Activated CD8-positive, alpha-beta memory T cell treated with anti-CD3 and anti-CD28 coated beads for 48 hours (primary cell): ENCODE results near the gene RNF217.
"Not testable (repeated sequence)": the region's sequence is repeated elsewhere in the genome, so short reads cannot be mapped to it uniquely, and the experiment has no call there.

Experiments
- DNase-seq, 3 experiments: peaks; one replicate each; pipeline ENCODE4 v3.0.0-alpha.2; 2020; ENCODE audit warnings: low read depth in 2 of 3, low spot score in 2 of 3

The RNF217 gene

GRCh38 chr6:125013938-125014660, 51.9 kb downstream of the RNF217 start:
- no peak for DNase-seq

DNA sequence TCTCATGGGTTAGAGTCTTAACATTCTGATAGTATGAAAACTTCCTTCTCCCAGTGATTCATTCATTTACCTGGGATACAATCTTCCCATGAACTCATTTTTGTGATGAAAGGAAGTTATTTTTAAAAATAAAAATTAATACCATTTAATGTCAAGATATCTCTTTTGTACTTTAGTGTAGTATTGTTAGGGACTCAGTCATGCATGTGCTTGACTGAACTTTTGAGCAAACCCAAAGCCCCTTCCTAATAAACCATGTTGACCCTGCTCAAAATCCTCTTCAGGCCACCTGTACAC, 52.4 kb downstream of the RNF217 start:
- DNase-seq: no peak

DNA sequence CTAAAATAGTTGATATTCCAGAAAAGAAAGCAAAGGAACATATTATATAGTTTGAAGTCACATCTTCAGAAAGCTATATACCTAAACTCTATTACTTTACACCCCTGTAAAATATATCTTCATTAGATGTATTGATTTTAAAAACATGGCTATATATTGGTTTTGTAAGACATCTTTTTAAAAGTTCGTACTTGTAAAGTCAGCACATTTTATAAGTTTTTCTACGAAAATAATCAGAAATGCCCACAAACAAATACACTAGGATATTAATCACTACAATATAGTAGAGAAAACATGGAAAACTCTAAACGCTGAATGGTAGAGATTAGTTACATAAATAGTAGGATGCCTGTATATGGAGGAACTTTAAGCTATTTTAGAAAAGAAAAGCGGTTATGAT, 52.9 kb downstream of the RNF217 start:
- DNase-seq: no peak

GRCh38 chr6:125018136-125018535, 55.9 kb downstream of the RNF217 start:
- DNase-seq: no peak

- DNase-seq: no peak
These were observed 57.0 kb downstream of the RNF217 start for GRCh38 chr6:125019281-125019680.

GRCh38 chr6:125019918-125020317, 57.7 kb downstream of the RNF217 start:
- no peak for DNase-seq

- no peak for DNase-seq
These were observed 58.1 kb downstream of the RNF217 start for GRCh38 chr6:125020385-125020784.

- no peak for DNase-seq
These were observed 60.3 kb downstream of the RNF217 start for GRCh38 chr6:125022391-125022989.

GRCh38 chr6:125025164-125025854, 63.1 kb downstream of the RNF217 start:
- no peak for DNase-seq

DNA sequence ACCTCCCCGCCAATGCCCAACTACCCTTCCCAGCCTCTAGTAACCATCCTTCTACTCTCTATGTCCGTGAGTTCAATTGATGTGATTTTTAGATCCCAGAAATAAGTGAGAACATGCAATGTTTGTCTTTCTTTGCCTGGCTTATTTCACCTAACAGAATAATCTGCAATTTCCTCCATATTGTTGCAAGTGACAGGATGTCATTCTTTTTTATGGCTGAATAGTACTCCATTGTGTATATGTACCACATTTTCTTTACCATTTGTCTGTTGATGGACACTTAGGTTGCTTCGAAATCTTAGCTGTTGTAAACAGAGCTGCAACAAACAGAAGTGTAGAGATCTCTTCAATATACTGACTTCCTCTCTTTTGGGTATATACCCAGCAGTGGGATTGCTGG, 65.0 kb downstream of the RNF217 start:
- no peak for DNase-seq

GRCh38 chr6:125030969-125031368, 68.7 kb downstream of the RNF217 start:
- DNase-seq: no peak

DNA sequence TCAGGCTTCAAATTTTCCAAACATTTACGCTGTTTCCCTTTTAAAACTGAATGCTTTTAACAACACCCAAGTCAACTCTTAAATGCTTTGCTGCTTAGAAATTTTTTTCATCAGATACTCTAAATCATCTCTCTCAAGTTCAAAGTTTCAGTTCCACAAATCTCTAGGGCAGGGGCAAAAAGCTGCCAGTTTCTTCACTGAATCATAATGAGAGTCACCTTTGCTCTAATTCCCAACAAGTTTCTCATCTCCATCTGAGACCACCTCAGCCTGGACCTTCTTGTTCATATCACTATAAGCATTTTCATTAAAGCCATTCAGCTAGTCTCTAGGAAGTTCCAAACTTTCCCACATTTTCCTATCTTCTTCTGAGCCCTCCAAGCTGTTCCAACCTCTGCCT, 69.1 kb downstream of the RNF217 start:
- DNase-seq: no peak

- not testable (repeated sequence) for DNase-seq
These were observed 72.7 kb downstream of the RNF217 start for GRCh38 chr6:125034929-125035328.

DNA sequence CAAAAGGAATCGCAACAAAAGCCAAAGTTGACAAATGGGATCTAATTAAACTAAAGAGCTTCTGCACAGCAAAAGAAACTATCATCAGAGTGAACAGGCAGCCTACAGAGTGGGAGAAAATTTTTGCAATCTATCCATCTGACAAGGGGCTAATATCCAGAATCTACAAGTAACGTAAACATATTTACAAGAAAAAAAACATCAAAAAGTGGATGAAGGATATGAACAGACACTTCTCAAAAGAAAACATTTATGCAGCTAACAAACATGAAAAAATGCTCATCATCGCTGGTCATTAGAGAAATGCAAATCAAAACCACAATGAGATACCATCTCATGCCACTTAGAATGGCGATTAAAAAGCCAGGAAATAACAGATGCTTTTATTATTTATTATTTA, 74.2 kb downstream of the RNF217 start:
- not testable (repeated sequence) for DNase-seq

DNA sequence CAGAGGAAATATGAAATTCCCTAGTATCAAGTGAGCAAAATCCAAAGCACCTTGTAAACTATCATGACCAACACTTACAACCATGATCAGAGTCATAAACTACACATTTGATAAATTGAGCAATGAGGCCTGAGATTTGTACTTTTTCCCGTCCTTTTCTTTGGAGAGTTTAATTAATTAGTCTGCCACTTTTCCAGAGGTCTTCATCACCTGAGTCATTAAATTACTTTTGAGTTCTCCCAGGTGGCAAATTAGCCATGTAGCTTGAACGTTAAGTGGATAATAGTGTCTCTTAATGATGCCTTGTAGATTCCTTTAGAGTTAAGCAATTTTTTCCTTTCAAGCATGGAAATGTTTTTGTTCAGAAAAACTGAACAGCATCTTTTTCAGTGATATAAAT, 75.6 kb downstream of the RNF217 start:
- no peak for DNase-seq

DNA sequence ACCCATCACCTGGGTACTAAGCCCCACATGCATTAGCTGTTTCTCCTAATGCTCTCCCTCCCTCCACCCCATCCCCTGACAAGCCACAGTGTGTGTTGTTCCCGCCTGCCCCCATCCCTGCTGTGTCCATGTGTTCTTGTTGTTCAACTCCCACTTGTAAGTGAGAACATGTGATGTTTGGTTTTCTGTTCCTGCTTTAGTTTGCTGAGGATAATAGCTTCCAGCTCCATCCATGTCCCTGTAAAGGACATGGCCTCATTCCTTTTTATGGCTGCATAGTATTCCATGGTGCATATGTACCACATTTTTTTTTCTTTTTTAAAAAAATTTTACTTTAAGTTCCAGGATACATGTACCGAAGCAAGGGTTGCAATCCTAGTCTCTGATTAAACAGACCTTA, 76.7 kb downstream of the RNF217 start:
- no peak for DNase-seq

DNA sequence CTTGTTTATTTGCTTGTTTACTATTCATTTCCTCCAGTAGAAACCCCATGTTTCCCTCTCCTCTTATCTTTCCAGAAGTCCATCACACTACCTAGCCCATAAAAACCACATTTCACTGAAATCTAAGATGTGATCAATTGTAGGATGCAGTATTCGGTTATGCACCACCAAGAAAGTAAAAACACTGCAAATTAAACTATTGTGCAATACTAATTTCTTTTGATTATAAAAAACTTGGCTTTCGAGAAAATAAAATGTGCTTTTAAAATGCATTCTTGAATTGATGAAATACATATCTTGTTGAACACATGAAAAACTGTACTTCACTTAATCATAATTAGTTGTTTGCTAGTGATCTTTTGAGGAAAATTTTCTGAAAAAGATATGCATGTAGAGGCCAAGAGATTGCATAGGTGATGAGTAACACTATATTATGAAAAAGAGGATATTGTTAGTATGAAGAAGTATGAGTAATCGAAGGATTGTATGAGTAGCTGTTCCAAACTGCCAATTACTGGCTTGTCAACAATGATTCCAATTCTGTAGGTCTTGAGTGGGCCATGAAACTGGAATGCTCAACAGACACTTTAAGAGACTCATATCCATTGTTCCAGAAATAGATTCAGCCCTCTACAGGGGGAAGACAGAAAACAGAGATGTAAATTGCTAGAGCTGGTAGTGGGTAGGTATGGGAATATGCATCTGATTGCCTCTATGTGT, 79.7 kb downstream of the RNF217 start:
- no peak for DNase-seq

GRCh38 chr6:125044066-125044465, 81.8 kb downstream of the RNF217 start:
- DNase-seq: no peak

DNA sequence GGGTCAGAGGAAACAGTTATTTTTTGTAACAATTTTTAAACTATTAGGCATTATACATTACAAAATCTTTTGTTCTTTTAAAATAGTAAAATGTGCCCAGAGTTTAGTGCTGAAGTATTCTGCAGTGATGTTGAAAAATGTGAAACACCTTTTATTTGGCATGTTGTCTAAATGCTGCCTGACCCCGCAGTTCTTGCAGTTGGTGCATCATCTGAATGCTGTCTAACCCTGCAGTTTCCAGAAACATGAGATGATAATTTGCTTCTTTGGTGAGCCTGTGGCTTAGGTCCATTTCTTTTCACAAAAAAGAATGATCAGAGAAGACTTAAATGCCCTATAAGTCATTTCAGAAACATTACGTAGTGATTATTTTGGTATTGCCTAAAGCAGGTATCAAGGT, 82.4 kb downstream of the RNF217 start:
- no peak for DNase-seq

GRCh38 chr6:125046107-125046925, 84.1 kb downstream of the RNF217 start:
- no peak for DNase-seq

DNA sequence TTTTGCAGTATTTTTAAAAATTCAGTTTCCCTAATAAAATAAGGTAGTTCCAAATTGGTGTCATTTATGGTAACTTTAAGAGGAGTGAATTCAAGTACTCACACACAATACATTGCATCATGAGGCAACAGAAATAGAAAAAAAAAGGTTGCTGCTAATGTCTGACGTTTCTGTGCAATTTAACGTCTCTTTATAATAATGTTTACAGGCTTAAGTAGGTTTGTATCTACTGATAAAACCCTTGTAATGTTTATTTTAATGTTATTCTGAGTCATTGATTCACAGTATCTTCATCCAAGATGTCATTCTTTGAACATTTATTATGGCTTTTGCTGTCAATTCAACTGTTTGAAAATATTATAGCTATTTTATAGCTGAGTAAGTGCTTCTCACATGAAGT, 86.0 kb downstream of the RNF217 start:
- DNase-seq: no peak
